Middle frontal gyrus (tissue), 1 donor: ENCODE measurements around the gene ODAD2.

ENCODE experiments used
- DNase-seq: peaks from one replicate; pipeline ENCODE4 v3.0.0-alpha.2; 2015; ENCODE audit warnings: low spot score; ENCODE audit errors: extremely low spot score

The ODAD2 gene

DNA sequence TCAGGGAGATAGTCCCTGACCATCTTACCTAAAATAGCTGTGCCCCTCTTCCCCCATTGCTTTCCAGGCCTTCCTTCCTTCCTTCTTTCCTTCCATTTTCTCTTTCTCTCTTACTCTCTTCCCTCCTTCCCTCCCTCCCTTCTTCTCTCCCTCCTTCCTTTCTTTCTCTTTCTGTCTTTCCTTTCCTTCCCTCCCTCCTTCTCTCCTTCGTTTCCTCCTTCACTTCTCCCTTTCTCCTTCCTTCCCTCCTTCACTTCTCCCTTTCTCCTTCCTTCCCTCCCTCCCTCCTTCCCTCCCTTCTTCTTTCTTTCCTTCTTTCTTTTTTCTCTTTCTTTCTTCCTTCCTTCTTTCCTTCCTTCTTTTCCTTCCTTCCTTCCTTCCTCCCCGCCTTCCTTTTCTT, 228.7 kb downstream of the ODAD2 start:
- DNase-seq = no peak
